KBM-7 (cell line): ENCODE results near the gene PRR16.
A peak's percentile ranks its signal among the peaks of the same experiment; 100 is the strongest.
"Not testable (repeated sequence)": the region's sequence is repeated elsewhere in the genome, so short reads cannot be mapped to it uniquely, and the experiment has no call there.

ENCODE experiments used
- DNase-seq: peaks from one replicate; pipeline ENCODE4 v3.0.0-alpha.2; 2015
- in situ Hi-C: fragments of 300-500 bp; cut with MboI; formaldehyde crosslinking; loops from 2 replicates; pipeline ENCODE4 v1.14.3; 2020; ENCODE audit warnings: low sequenced_read_pairs, low pct_unique_long_range_greater_than_20kb, mixed read lengths

The PRR16 gene

DNA sequence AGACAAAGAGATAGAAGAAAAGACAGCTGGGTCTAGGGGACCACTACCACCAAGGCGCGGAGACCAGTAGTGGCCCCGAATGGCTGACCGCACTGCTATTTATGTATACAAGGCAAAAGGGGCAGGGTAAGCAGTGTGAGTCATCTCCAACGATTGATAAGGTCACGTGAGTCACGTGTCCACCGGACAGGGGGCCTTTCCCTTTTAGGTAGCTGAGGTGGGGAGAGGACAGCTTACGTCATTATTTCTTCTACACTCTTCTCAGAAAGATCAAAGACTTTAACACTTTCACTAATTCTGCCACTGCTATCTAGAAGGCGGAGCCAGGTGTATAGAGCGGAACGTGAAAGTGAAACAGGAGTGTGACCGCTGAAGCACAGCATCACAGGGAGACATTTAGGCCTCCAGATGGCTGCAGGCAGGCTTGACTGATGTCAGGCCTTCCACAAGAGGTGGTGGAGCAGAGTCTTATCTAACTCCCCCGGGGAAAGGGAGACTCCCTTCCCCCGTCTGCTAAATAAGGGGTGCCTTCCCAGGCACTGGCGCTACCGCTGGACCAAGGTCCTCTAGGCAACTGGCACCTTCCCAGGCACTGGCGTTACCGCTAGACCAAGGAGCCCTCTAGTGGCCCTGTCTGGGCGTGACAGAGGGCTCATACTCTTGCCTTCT lies 6.1 kb upstream of the PRR16 start:
- DNase-seq = peak; percentile 68
- in situ Hi-C loops = loop anchor here (25.0 kb wide), 1 partner anchor 371 kb away; no protein-coding TSS in a partner anchor

DNA sequence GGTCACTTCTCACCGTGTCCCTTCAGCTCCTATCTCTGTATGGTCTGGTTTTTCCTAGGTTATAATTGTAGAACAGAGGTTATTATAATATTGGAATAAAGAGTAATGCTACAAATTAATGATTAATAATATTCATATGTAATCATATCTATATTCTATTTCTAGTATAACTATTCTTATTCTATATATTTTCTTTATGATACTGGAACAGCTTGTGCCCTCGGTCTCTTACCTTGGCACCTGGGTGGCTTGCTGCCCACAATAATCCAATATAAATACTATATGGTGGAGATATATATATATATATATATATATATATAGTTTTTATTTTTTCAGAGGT lies 5.6 kb upstream of the PRR16 start:
- in situ Hi-C loops = loop anchor here (25.0 kb wide), 1 partner anchor 371 kb away; no protein-coding TSS in a partner anchor
- DNase-seq = not testable (repeated sequence)

DNA sequence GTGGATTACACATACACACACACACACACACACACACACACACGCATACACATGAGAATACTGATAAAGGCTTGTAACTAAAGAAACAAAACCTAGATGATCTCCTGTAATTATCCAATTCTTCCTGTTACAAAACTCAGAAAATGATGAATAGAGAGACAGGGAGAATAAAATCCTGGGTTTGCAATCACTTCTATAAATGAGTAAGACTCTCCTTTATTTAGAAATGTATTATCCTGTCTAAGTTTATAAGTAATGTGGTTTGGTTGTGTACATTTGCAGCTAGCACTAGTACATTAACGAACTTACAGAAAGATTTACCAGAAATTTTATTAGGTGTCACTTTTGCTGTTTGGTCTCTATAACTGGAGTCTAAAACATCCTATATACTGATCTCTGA lies 2.8 kb upstream of the PRR16 start:
- no peak for DNase-seq
- in situ Hi-C loops = loop anchor here (25.0 kb wide), 1 partner anchor 374 kb away; no protein-coding TSS in a partner anchor

DNA sequence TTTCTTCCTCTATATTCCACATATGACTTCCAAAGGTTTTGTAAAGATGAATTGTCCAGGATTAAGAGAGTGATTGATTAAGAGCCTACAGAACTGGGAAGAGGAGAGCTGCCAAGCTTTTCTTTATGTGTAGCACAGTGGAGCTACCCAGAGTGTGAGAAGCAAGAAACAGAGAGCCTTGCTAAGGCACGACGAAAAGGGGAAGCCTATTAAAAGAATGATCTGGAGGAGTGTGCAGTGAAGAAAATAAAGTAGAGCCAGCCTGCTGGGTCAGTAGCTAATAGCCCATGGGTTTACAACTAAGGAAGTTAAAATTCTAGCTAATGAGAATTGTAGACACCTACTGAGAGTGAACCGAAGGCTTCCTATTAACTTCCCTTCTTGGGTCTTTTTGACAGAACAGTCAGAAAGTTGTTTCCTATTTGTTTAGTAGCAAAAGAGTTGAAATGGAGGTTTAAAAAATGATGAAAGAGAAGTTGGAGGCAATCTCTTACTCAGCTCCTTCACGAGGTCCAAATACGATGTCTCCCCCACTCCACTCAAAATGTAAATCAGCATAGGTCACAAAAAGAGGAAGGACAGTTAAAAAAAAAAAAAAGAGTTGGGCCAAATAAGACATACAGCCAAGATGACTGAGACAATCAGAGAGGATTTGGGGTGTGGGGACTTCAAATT lies 957 bp upstream of the PRR16 start:
- in situ Hi-C loops = loop anchor here (25.0 kb wide), 1 partner anchor 376 kb away; no protein-coding TSS in a partner anchor
- DNase-seq = peak; percentile 67

DNA sequence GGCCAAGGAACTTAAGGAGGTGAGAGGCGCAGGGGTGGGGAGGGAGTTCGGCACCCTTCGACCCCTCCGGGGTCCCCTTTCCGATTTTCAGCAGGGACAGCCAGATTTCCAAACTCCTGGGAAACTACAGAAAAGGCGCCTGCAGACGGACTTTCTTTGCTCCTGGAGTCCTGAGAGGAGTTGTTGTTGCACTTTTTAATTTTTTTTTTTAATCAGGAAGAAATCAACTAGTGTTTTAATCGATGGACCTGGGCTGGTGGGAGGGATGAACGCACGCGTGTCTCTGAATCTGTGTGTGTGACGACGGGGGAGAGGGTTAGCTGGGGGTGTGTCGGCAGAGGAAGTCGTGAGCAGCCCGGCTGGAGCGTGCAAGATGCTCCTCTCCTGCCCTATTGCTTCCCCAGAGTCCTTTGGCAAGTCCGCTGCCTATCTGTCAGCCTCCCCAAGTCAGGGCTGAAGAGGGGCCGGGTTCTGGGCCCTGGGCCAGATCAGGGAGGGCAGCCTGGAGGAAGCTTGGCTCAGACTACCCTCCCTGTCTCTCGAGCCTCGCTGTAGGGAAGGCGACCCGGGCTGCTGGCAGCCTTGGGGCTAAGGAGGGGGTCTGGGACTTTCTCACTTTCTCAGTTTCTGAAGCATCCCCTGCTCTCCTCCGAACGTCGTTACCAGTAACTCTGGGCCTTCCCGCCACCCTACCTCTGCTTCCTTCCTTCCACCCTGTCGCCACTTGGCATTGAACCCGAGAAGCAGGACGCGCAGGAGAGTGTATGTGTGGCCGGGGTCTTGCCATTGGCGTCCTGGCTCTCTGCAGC lies 731 bp downstream of the PRR16 start:
- in situ Hi-C loops = loop anchor here (25.0 kb wide), 1 partner anchor 378 kb away; no protein-coding TSS in a partner anchor
- peak; percentile 38 for DNase-seq

DNA sequence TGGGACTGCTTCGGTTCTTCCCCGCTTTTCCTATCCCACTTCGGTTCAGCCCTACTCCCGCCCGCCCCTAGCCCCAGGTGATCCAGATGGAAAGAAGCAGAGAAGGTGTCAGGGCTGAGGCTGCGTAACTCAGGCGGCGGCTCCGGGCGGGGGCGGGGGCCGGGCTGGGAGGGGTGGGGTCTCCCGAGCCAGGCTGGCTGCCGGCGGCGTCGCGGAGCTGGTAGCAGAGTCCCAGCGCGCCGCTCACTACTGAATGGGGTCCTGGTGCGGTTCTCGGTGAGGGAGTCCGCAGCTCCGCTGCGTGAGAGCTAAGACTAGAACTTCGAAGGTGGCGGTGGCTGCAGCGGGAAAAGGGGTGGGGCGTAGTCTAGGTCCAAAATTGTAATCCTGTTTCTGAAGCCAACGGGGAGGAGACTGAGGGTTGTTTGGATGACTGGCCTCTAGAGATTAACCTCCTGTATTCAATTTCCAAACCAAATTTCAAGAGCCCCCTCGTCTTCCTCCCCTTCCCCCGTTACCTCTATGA lies 1.4 kb downstream of the PRR16 start:
- no peak for DNase-seq
- in situ Hi-C loops = loop anchor here (25.0 kb wide), 1 partner anchor 378 kb away; no protein-coding TSS in a partner anchor

DNA sequence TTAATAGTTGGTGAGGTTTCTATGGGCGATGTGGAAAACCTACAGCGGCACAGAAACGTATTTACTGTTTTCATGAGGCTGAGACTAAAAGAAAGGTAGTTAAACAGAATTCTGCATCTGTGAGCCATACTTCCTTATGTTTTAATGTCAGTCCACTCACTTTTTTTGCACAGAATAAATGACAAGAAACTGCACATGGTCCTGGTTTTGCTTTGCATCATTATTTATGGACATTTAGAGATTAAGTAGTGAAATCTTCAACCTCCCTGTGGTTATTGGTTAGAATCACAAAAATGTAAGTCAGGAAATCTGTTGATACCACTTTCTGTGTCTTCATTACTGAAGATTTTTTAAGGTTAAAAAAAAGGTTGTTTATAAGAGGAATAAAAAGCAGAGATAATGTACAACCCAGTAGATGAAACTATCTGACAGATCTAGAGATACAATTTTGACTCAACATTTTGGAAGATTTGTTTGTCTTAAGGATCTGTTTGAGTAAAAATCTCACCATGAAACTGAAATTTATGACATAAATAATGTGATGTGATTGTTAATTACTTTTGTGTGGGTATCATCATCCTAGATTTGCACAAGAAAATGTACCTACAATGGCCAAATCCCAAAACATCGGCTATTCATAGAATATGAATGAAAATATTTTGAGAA lies 2.4 kb downstream of the PRR16 start:
- in situ Hi-C loops = loop anchor here (25.0 kb wide), 1 partner anchor 379 kb away; no protein-coding TSS in a partner anchor
- DNase-seq = no peak

DNA sequence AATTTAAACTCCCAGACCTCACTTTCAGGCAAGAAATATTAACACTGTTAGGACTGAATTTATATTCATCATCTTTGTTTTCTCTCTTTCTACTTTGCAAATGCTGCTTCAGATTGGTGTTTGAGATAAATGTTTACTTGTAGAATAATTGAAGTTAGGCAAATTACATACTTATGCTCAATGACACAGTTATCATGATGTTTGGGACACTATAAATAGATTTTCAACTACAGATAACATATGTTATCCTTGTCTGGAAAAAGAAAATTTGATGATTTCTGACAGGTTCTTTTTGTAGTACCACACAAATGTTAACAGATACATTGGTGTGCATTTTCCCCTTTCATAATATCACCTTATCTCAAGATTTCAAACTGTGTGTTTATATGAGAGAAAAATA lies 7.9 kb downstream of the PRR16 start:
- DNase-seq = no peak
- in situ Hi-C loops = loop anchor here (25.0 kb wide), 1 partner anchor 385 kb away; no protein-coding TSS in a partner anchor

DNA sequence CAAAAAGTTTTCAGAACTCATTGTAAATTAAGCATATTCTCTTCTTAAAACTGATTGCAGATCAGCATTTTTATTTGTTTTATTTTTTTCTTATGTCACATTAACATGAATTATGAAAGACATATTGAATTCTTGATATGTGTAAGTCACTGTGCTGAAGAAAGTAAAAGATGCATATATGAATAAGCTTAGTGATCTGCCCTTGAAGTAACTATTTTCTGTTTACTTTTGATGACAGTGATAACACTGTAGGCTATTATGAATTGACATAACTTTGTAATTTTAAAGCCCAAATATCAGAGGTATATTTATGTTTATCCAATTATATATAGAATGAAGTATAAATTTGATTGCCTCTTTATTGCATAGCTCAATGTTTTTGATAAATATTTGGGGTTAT lies 8.8 kb downstream of the PRR16 start:
- DNase-seq = no peak
- in situ Hi-C loops = loop anchor here (25.0 kb wide), 1 partner anchor 386 kb away; no protein-coding TSS in a partner anchor

DNA sequence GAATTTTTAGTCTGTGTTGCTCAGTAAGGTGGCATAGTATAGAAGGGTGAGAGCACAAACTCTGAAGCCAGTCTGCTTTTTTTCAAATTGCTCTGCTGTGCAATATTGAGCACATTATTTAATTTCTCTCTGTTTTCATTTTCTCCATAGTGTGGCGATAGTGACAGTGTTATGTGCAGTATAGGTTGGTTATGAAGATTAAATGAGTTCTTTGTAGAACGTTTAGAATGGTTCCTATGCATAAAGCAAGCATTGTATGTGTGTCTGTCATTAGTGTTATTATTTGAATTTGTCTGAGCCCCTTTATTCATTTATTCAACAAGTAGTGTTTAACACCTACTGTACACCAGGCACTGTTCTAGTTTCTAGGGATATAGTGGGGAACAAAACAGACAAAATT lies 9.2 kb downstream of the PRR16 start:
- no peak for DNase-seq
- in situ Hi-C loops = loop anchor here (25.0 kb wide), 1 partner anchor 386 kb away; no protein-coding TSS in a partner anchor

DNA sequence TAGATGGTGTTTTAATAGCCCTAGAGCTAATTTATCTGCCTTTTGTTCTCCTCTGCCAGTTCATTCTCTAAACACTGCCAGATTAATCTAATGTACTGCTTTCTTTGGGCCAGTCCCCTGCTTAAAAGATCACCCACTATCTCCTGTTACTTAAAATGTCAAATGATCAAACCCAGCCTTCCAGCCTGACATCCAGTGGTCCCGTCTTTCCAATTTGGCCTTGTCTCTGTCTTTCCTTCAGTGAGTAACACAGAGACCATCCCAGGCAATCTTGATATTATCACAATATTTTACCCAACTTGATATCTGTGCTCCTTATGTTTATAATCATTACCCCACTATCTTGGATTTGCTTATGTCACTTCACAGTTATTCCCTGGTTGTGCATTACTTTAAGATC lies 12.0 kb downstream of the PRR16 start:
- no peak for DNase-seq
- in situ Hi-C loops = no loop called here

DNA sequence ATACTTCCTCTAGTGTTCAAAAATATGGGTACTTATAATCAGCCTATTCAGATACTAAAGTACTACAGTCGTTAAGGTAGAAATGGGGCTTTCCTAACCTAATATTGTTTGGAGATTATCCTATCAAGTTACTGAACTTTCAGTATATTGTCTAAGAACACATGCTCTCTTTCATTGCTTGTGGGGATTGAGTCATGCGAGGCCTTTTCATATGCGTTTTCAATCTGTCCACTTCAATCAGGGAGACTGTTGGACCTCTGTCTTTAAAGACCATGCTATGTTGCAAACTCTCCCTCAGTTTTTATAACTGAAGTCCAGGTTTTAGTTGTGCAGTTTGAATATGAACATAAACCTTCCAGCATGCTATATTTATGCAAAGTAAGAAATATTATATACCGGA lies 15.0 kb downstream of the PRR16 start:
- in situ Hi-C loops = no loop called here
- no peak for DNase-seq

DNA sequence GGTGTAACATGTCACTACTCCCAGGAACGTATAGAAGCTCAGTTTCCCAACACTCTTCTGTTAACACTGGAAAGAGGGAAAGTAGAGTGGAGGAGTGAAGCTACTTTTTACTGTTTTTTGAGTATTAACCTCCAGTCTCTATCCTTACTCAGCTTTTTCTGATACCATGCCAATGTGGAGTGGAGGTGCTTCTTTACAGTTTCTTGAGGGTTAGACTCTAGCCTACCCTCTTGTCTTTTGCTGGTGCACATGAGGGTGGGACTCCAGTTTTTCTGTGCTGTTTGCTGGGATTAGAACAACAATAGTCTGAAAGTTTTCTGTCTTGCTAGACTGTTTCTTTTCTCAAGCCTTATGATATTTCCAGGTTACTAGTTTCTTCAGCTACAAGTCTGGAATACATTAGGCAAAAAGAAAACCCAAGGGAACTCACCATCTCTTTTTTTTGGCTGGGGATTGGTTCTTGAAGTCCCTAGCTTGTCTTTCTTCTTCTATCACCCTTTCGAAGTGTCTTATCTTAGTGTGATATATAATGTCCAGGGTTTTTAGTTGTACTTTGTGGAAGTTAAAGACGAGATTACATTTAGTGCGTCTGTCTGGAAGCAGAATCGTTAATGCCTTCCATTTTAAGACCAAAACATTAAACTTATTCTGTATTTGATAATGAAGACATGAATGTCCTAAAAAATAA lies 35.9 kb downstream of the PRR16 start:
- no peak for DNase-seq
- in situ Hi-C loops = no loop called here

DNA sequence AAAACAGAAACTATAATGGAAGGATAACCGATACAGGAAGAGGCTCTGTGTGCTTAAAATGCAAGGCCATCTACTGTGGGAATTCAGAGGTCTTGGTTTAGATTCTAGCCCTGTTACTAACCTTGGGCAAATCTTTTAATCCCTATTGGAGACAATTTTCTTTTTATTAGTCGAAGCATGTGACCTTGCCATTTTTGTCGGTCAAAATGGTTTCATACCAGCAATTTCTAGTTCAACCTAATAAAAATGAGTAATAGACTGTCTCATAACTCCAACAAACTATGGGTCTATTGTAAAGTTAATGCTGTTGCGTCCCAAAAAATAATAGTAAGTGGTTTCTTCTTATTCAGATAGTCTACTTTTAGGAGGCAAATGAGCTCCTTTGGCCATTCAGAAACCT lies 38.4 kb downstream of the PRR16 start:
- in situ Hi-C loops = no loop called here
- DNase-seq = no peak

DNA sequence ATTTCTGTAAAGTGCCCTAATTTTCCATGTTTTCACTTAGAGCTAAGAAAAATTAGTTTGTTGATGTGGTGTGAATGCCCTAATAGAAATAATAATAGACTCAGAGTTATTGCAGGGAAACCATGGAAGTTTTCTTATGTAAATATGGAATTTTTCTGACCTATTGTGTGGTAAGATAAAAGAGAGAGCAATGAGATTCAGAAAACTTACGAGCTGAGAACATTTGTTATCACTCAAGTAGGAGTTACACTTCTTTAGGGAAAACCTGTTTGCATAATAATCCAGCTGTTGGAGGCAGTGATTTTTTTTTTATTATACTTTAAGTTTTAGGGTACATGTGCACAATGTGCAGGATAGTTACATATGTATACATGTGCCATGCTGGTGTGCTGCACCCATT lies 39.2 kb downstream of the PRR16 start:
- in situ Hi-C loops = no loop called here
- no peak for DNase-seq

DNA sequence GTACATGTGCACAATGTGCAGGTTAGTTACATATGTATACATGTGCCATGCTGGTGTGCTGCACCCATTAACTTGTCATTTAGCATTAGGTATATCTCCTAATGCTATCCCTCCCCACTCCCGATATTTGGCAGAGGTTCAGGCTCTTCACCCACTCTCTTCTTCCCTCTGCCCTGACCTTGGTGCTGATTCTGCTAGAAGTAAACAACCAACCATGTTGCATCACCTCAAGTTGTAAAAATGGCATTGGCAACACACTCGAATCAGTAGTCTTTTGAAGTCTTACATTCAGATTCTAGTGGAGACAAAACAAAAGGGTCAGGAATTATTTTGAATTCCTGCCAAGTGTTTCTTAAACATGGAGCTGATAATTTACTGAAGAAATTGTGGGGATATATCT lies 40.0 kb downstream of the PRR16 start:
- in situ Hi-C loops = no loop called here
- DNase-seq = no peak

DNA sequence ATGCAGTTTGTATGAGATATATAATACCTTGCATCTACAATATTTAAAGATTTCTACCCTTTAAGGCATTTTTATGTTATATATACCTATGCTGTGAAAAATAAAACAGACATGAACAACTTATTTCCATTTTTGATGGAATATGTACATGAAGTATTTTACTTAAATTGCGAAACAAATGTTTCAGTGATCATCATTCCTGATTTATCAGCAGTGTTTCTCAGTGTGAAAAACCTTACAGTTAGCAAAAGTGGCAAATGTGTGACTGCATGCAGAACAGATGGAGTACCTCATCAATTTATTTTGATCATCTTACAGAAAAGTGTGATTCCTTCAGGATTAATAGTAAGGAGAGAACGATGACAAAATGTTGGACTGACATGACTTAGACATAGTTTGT lies 43.1 kb downstream of the PRR16 start:
- in situ Hi-C loops = no loop called here
- no peak for DNase-seq

DNA sequence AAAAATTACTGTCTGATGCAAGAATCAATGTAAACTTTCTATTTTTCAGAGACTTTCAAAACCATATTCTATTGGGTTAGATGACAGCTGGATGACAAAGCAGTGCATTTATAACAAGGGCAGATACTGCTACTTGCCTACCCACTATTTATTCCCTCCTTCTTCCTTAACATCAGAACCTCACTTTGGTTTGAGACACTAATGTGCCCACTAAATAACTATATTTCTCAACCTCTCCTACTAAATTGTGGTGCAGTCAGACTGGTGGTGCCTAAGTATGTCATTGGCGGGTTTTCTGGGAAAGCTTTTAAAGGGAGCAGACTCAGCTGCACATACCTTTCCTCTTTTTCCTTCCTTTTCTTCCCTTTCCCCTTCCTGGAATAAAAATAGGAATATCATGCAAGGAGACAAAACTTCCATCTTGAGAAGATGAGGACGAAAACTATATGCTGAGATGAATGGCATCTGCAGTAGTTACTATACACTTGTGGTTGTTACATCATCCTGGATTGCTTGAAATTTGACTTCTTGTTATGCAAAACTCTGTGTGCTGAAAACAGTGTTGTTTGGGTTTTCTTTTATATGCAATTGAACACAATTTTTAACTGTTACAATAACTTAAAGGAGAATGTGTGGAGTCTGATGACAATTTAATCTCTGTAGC lies 43.8 kb downstream of the PRR16 start:
- DNase-seq = no peak
- in situ Hi-C loops = no loop called here
